Measurements from ENCODE around the gene NOL6. TPM values are rescaled to one million over a fixed set of nuclear protein-coding genes. Genes with fewer than 3 reads are reported as not detected.
"Not testable (repeated sequence)": the region's sequence is repeated elsewhere in the genome, so short reads cannot be mapped to it uniquely, and the experiment has no call there.

NOL6 gene, protein sequence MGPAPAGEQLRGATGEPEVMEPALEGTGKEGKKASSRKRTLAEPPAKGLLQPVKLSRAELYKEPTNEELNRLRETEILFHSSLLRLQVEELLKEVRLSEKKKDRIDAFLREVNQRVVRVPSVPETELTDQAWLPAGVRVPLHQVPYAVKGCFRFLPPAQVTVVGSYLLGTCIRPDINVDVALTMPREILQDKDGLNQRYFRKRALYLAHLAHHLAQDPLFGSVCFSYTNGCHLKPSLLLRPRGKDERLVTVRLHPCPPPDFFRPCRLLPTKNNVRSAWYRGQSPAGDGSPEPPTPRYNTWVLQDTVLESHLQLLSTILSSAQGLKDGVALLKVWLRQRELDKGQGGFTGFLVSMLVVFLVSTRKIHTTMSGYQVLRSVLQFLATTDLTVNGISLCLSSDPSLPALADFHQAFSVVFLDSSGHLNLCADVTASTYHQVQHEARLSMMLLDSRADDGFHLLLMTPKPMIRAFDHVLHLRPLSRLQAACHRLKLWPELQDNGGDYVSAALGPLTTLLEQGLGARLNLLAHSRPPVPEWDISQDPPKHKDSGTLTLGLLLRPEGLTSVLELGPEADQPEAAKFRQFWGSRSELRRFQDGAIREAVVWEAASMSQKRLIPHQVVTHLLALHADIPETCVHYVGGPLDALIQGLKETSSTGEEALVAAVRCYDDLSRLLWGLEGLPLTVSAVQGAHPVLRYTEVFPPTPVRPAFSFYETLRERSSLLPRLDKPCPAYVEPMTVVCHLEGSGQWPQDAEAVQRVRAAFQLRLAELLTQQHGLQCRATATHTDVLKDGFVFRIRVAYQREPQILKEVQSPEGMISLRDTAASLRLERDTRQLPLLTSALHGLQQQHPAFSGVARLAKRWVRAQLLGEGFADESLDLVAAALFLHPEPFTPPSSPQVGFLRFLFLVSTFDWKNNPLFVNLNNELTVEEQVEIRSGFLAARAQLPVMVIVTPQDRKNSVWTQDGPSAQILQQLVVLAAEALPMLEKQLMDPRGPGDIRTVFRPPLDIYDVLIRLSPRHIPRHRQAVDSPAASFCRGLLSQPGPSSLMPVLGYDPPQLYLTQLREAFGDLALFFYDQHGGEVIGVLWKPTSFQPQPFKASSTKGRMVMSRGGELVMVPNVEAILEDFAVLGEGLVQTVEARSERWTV
- 15.6 TPM for total RNA-seq

- Histone ChIP-seq H3K4me1 (ENCODE audit: insufficient read depth, low read length) (peaks cover 23% of the 10 kb centered on the region), H3K4me3 (ENCODE audit: low read length) (peak within 1 kb of the TSS; percentile 82), H3K9me3 (ENCODE audit: low read depth, low read length) (no peaks in the 10 kb centered on the region), H3K27me3 (ENCODE audit: insufficient read depth, low read length) (no peaks in the 10 kb centered on the region)
Observed at GRCh38 chr9:33473643-33474352, at the start of gene NOL6. Gene NOL6, minus strand, starts transcription at chr9:33473924. Its CDS starts 82 bp downstream, at chr9:33473842.

DNA sequence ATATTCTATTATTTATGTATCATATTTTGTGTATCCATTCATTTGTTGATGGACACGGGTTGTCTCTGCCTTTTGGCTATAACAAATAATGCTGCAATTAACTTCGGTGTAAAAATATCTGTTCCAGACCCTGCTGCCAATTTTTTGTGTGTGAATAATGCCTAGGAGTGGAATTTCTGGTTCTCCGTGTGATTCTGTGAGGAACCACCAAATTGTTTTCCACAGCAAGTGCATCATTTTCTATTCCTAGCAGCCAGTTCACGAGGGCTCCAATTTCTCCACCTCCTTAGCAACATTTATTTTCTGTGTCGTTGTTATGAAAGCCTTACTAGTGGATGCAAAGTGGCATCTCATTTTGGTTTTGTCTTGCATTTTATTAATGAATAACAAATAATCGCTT is 48.1 kb upstream of the NOL6 start:
- not testable (repeated sequence) for H3K9me3 ChIP-seq (ENCODE audit: low read depth, low read length); H3K4me3 ChIP-seq (ENCODE audit: low read length)
- H3K4me1 ChIP-seq (ENCODE audit: insufficient read depth, low read length): peaks cover 12% of the 10 kb centered on the region
- H3K27me3 ChIP-seq (ENCODE audit: insufficient read depth, low read length): peaks cover 48% of the 10 kb centered on the region

GRCh38 chr9:33517934-33518577 is 44.3 kb upstream of the NOL6 start:
- not testable (repeated sequence) for H3K4me1 ChIP-seq (ENCODE audit: insufficient read depth, low read length); H3K9me3 ChIP-seq (ENCODE audit: low read depth, low read length); H3K4me3 ChIP-seq (ENCODE audit: low read length)
- peaks cover 20% of the 10 kb centered on the region for H3K27me3 ChIP-seq (ENCODE audit: insufficient read depth, low read length)

- Histone ChIP-seq H3K9me3 (ENCODE audit: low read depth, low read length) (no peaks in the 10 kb centered on the region), H3K4me1 (ENCODE audit: insufficient read depth, low read length) (no peaks in the 10 kb centered on the region), H3K4me3 (ENCODE audit: low read length) (no peak overlapping the region), H3K27me3 (ENCODE audit: insufficient read depth, low read length) (peaks cover 13% of the 10 kb centered on the region)
Observed at GRCh38 chr9:33517373-33517772, 43.6 kb upstream of the NOL6 start.

- not testable (repeated sequence) for H3K27me3 ChIP-seq (ENCODE audit: insufficient read depth, low read length); H3K4me1 ChIP-seq (ENCODE audit: insufficient read depth, low read length); H3K9me3 ChIP-seq (ENCODE audit: low read depth, low read length); H3K4me3 ChIP-seq (ENCODE audit: low read length)
Observed at GRCh38 chr9:33516397-33516796, 42.7 kb upstream of the NOL6 start.

GRCh38 chr9:33515342-33515995 is 41.7 kb upstream of the NOL6 start:
- not testable (repeated sequence) for H3K9me3 ChIP-seq (ENCODE audit: low read depth, low read length); H3K4me3 ChIP-seq (ENCODE audit: low read length); H3K27me3 ChIP-seq (ENCODE audit: insufficient read depth, low read length); H3K4me1 ChIP-seq (ENCODE audit: insufficient read depth, low read length)

DNA sequence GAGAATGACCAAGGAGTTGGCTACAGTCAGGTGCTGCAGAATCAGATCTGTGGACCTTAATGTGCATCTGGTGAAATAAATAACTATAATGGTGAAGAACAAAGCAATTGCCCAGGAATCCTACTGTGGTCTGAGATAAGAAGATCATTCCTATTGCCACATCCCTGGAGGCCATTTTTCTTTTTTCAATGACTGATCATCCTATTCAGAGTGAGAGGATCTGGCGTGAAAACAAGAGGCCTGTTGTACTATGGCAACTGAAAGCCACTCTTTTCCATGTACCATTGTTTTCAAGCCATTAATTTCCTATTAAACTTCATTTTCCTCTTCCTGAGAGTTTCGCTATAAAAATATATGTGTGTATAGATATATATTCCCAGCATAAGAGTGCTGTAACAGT is 38.8 kb upstream of the NOL6 start:
- H3K4me1 ChIP-seq (ENCODE audit: insufficient read depth, low read length); H3K27me3 ChIP-seq (ENCODE audit: insufficient read depth, low read length); H3K4me3 ChIP-seq (ENCODE audit: low read length); H3K9me3 ChIP-seq (ENCODE audit: low read depth, low read length): not testable (repeated sequence)

GRCh38 chr9:33511184-33511517 is 37.4 kb upstream of the NOL6 start:
- H3K4me3 ChIP-seq (ENCODE audit: low read length): peak overlapping the region; percentile 48
- not testable (repeated sequence) for H3K27me3 ChIP-seq (ENCODE audit: insufficient read depth, low read length); H3K4me1 ChIP-seq (ENCODE audit: insufficient read depth, low read length); H3K9me3 ChIP-seq (ENCODE audit: low read depth, low read length)

- Histone ChIP-seq H3K4me1 (ENCODE audit: insufficient read depth, low read length) (no peaks in the 10 kb centered on the region), H3K9me3 (ENCODE audit: low read depth, low read length) (no peaks in the 10 kb centered on the region), H3K4me3 (ENCODE audit: low read length) (peak overlapping the region; percentile 48)
Observed at GRCh38 chr9:33510262-33511183, 36.8 kb upstream of the NOL6 start.

DNA sequence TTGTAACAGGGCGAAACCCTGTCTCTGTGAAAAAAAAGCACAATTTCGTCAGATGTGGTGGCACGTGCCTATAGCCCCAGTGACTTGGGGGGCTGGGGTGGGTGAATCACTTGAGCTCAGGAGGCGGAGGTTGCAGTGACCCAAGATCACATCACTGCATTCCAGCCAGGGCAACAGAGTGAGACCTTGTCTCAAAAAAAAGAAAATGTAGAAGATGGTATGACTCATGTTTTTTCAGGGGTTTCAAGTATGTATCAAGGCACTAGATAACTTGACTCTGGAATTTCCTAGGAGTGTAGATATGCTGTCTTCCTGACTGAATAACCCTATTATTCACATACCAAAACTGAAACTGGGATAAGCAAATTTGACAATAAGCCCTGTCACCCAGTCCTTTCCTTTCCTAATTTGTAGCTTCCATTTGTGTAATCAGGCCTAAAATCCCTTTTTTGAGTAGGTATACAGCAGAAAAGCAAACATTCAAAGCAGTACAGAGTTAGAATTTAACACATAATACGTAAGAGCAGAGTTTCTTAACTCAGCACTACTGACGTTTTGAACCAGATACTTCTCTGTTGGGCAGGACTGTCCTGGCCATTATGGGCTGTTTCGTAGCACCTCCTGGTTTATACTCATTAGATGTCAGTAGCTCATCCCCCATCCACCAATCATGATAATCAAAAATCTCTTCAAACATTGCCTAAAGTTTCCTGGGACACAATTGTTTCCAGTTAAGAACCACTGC is 33.1 kb upstream of the NOL6 start:
- Histone ChIP-seq H3K9me3 (ENCODE audit: low read depth, low read length) (no peaks in the 10 kb centered on the region), H3K4me3 (ENCODE audit: low read length) (no peak overlapping the region), H3K4me1 (ENCODE audit: insufficient read depth, low read length) (no peaks in the 10 kb centered on the region), H3K27me3 (ENCODE audit: insufficient read depth, low read length) (no peaks in the 10 kb centered on the region)

More at GRCh38 chr9:33510262-33511183, 36.8 kb upstream of the NOL6 start:
- H3K27me3 ChIP-seq (ENCODE audit: insufficient read depth, low read length): no peaks in the 10 kb centered on the region

DNA sequence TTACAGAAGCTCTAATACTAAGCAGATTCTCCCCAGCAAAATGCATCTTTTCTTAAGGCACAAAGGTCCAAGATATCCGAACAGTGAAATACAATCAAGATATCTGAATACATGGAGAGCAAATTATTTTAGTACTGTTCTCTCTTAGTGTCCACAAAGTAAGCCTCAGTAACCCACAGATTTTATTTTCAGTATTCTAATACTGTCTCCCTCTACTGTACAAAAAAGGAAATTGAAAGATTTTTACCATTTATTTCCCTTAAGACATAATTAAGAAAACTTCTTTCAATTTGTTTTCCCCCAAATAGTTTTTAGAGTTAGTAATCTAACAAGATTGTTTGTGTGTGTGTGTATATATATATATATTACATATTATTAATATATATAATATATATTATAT is 24.7 kb upstream of the NOL6 start:
- Histone ChIP-seq H3K4me3 (ENCODE audit: low read length) (no peak overlapping the region), H3K27me3 (ENCODE audit: insufficient read depth, low read length) (no peaks in the 10 kb centered on the region)

GRCh38 chr9:33493819-33494218 is 20.1 kb upstream of the NOL6 start:
- not testable (repeated sequence) for H3K4me1 ChIP-seq (ENCODE audit: insufficient read depth, low read length); H3K27me3 ChIP-seq (ENCODE audit: insufficient read depth, low read length); H3K9me3 ChIP-seq (ENCODE audit: low read depth, low read length); H3K4me3 ChIP-seq (ENCODE audit: low read length)

More for the DNA sequence above, 24.7 kb upstream of the NOL6 start:
- Histone ChIP-seq H3K9me3 (ENCODE audit: low read depth, low read length) (no peaks in the 10 kb centered on the region), H3K4me1 (ENCODE audit: insufficient read depth, low read length) (no peaks in the 10 kb centered on the region)

DNA sequence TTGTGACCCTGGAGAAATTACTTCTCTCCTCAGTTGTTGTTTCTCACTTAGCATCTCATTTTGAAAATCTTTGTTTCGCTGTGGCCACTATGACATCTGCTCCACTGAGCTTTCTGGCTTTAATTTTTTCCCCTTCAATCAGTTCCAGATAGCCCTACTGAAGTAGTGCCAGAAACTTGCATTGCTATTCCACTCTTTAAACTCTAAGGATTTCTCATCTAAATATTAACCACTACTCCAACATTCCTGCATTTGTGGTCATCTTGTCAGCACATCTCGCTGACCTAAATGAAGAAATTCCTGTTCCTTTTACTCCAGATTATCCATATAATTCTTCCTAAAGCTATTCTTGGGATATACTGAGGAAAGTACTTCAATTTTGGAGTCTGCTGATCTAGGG is 15.3 kb upstream of the NOL6 start:
- H3K4me3 ChIP-seq (ENCODE audit: low read length): no peak overlapping the region
- H3K4me1 ChIP-seq (ENCODE audit: insufficient read depth, low read length): no peaks in the 10 kb centered on the region
- H3K27me3 ChIP-seq (ENCODE audit: insufficient read depth, low read length): no peaks in the 10 kb centered on the region
- no peaks in the 10 kb centered on the region for H3K9me3 ChIP-seq (ENCODE audit: low read depth, low read length)

Measured in mononuclear cell (primary cell).